GM12874 (cell line): ENCODE results near the gene NCOA5.

Source experiments
- CTCF ChIP-seq: IDR thresholded peaks from 2 replicates; pipeline ENCODE4 v1.5.1; 2011; ENCODE audit warnings: low read depth, mild to moderate bottlenecking, control low read depth, low read length, moderate library complexity; ENCODE audit not compliant: insufficient read depth

Gene NCOA5

GRCh38 chr20:46118481-46119020 is 28.8 kb upstream of the NCOA5 start:
- no peak for TF ChIP-seq CTCF

GRCh38 chr20:46117704-46118467 is 28.1 kb upstream of the NCOA5 start, which contains the start of gene CD40:
TSS of gene CD40 (plus strand) at chr20:46118314. CDS start at chr20:46118344, 30 bp downstream.
- no peak for TF ChIP-seq CTCF

- no peak for TF ChIP-seq CTCF
Measured at GRCh38 chr20:46114449-46114848, 24.7 kb upstream of the NCOA5 start.

- no peak for TF ChIP-seq CTCF
Measured at GRCh38 chr20:46113113-46113470, 23.3 kb upstream of the NCOA5 start.

GRCh38 chr20:46112430-46113112 is 22.8 kb upstream of the NCOA5 start:
- TF ChIP-seq CTCF, result no peak

- TF ChIP-seq CTCF, result no peak
Measured at GRCh38 chr20:46111836-46112212, 22.1 kb upstream of the NCOA5 start.

- no peak for TF ChIP-seq CTCF
Measured at GRCh38 chr20:46111028-46111835, 21.5 kb upstream of the NCOA5 start.
